ENCODE results near the gene FYN.
A peak's percentile ranks its signal among the peaks of the same experiment; 100 is the strongest.

Gene FYN

GRCh38 chr6:111880181-111880888, 7.1 kb upstream of the FYN start:
- no peak for DNase-seq

- no peak for DNase-seq
Measured at GRCh38 chr6:111875741-111876140, 2.5 kb upstream of the FYN start.

- peak; percentile 23 to 48 for DNase-seq
Measured at GRCh38 chr6:111874025-111874415, 768 bp upstream of the FYN start.

GRCh38 chr6:111872401-111873177, 663 bp downstream of the FYN start:
- DNase-seq = no peak

GRCh38 chr6:111871725-111872400, 1.4 kb downstream of the FYN start:
- DNase-seq = no peak

- DNase-seq = no peak
Measured at GRCh38 chr6:111871207-111871606, 2.0 kb downstream of the FYN start.

- no peak for DNase-seq
Measured at GRCh38 chr6:111870742-111871064, 2.5 kb downstream of the FYN start.

- no peak for DNase-seq
Measured at GRCh38 chr6:111870051-111870741, 3.1 kb downstream of the FYN start.

- DNase-seq = no peak
Measured at GRCh38 chr6:111866857-111867256, 6.4 kb downstream of the FYN start.

- no peak for DNase-seq
Measured at GRCh38 chr6:111865909-111866546, 7.2 kb downstream of the FYN start.

GRCh38 chr6:111865049-111865585, 8.1 kb downstream of the FYN start:
- DNase-seq = no peak

- no peak for DNase-seq
Measured at GRCh38 chr6:111864138-111865048, 8.9 kb downstream of the FYN start.

- DNase-seq = no peak
Measured at GRCh38 chr6:111862741-111863140, 10.5 kb downstream of the FYN start.

- DNase-seq = no peak
Measured at GRCh38 chr6:111862314-111862713, 10.9 kb downstream of the FYN start.

- no peak for DNase-seq
Measured at GRCh38 chr6:111861431-111861885, 11.8 kb downstream of the FYN start.

- DNase-seq = no peak
Measured at GRCh38 chr6:111858347-111858746, 14.9 kb downstream of the FYN start.

GRCh38 chr6:111857674-111858337, 15.4 kb downstream of the FYN start:
- no peak for DNase-seq

- peak in 1 of 2 donors; percentile 20 for DNase-seq
Measured at GRCh38 chr6:111855753-111856152, 17.5 kb downstream of the FYN start.

GRCh38 chr6:111854683-111855082, 18.6 kb downstream of the FYN start:
- no peak for DNase-seq

- peak; percentile 46 to 65 for DNase-seq
Measured at GRCh38 chr6:111852725-111853124, 20.5 kb downstream of the FYN start.
